ENCODE data around the gene SLC24A4. TPM values are rescaled to one million over a fixed set of nuclear protein-coding genes. Genes with fewer than 3 reads are reported as not detected.

SLC24A4 gene
- total and polyA plus RNA-seq, 2 donors (not counting 3 experiments of a cell fraction or from before 2014, with no cell fraction given), result 0.07 to 0.08 TPM

GRCh38 chr14:92513966-92514843, 191.2 kb downstream of the SLC24A4 start:
- Histone ChIP-seq H3K9ac (replicated peaks; ENCODE audit: extremely low read depth, insufficient read depth, low read length) (peak overlapping the region; percentile 84), H4K20me1 (replicated peaks; ENCODE audit: control insufficient read depth, extremely low read depth, insufficient read depth, low read length) (no peaks in the 10 kb centered on the region), H3K4me1 (ENCODE audit: control insufficient read depth, extremely low read depth, insufficient read depth, low read length) (peaks cover 21% of the 10 kb centered on the region), H3K27me3 (ENCODE audit: control insufficient read depth in 2 of 2, insufficient read depth in 2 of 2, low read length in 2 of 2) (no peaks in the 10 kb centered on the region), H3K9me3 (replicated peaks; ENCODE audit: control insufficient read depth, insufficient read depth, low read length) (no peaks in the 10 kb centered on the region), H2AFZ (ENCODE audit: low read depth, low read length) (peak overlapping the region; percentile 78), H3K4me2 (ENCODE audit: insufficient read depth, low read length) (peak overlapping the region; percentile 83), H3K27ac (ENCODE audit: insufficient read depth, low read depth, low read length) (peak overlapping the region; percentile 60), H3K9me1 (replicated peaks; ENCODE audit: control insufficient read depth, extremely low read depth, insufficient read depth, low read length) (no peaks in the 10 kb centered on the region), H3K4me3 (replicated peaks in 1 of 3; ENCODE audit: insufficient read depth in 1 of 3, low read depth in 1 of 3, low read length in 3 of 3) (peak overlapping the region; percentile 62 to 76 (median 67)), H3K36me3 (ENCODE audit: control insufficient read depth in 2 of 2, extremely low read depth in 1 of 2, insufficient read depth in 2 of 2, low read length in 2 of 2) (no peaks in the 10 kb centered on the region), H3K79me2 (ENCODE audit: control insufficient read depth, insufficient read depth, low read length) (peaks cover 4% of the 10 kb centered on the region)
- ChIA-PET POLR2A (interaction anchor here (1.2 kb wide), 1 partner anchor 26 kb away, joined by 3 read pairs; no protein-coding TSS in a partner anchor), CTCF (interaction anchor here (1.7 kb wide), 1 partner anchor 9 kb away, joined by 5 read pairs; no protein-coding TSS in a partner anchor)
- TSS peak; percentile 19 for BruUV-seq (replicated peaks)
- DNase-seq (ENCODE audit: low read depth, low spot score) (peak; percentile 34), FAIRE-seq (no peak)
- dilution Hi-C loops (cut with MboI; ENCODE audit: extremely low pct_ligation_motif_present, low sequenced_read_pairs) (no loop called here), intact Hi-C loops (cut with micrococcal nuclease) (loop anchor here (1.0 kb wide), 1 partner anchor 167 kb away; no protein-coding TSS in a partner anchor)
- TF ChIP-seq, protein P1, sequence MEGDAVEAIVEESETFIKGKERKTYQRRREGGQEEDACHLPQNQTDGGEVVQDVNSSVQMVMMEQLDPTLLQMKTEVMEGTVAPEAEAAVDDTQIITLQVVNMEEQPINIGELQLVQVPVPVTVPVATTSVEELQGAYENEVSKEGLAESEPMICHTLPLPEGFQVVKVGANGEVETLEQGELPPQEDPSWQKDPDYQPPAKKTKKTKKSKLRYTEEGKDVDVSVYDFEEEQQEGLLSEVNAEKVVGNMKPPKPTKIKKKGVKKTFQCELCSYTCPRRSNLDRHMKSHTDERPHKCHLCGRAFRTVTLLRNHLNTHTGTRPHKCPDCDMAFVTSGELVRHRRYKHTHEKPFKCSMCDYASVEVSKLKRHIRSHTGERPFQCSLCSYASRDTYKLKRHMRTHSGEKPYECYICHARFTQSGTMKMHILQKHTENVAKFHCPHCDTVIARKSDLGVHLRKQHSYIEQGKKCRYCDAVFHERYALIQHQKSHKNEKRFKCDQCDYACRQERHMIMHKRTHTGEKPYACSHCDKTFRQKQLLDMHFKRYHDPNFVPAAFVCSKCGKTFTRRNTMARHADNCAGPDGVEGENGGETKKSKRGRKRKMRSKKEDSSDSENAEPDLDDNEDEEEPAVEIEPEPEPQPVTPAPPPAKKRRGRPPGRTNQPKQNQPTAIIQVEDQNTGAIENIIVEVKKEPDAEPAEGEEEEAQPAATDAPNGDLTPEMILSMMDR (IDR thresholded peaks at IDR 0.05; ENCODE audit: extremely low read depth in 1 of 2, insufficient read depth in 1 of 2, low read depth in 1 of 2, low read length in 2 of 2), result no peak
- TF ChIP-seq MYC (IDR thresholded peaks at IDR 0.05; ENCODE audit: low read depth, low read length), result no peak
- TF ChIP-seq POLR2A (IDR thresholded peaks at IDR 0.05; ENCODE audit: low read depth, low read length), result no peak
- TF ChIP-seq JUN (IDR thresholded peaks at IDR 0.05; ENCODE audit: borderline replicate concordance, insufficient read depth, insufficient read length, low read depth), result no peak
- no peak for TF ChIP-seq POLR2AphosphoS5 (IDR thresholded peaks at IDR 0.05; ENCODE audit: insufficient read depth, low read depth, low read length)
- no peak for TF ChIP-seq MAX (IDR thresholded peaks at IDR 0.05; ENCODE audit: insufficient read depth, insufficient read length)
- no peak for TF ChIP-seq EZH2 (IDR thresholded peaks at IDR 0.05; ENCODE audit: borderline replicate concordance, low read depth, low read length, severe bottlenecking)
- no peak for TF ChIP-seq GATA2 (IDR thresholded peaks at IDR 0.05; ENCODE audit: insufficient read depth, insufficient read length, low read depth, low read length)

Data from endothelial cell of umbilical vein (primary cell).